NCI-H1436 treated with DMSO at 0.1 percent for 48 hours (cell line): ENCODE measurements around the gene SCARF1.

Experiments used
- DNase-seq: peaks from one replicate; lab custom pipeline; 2025; lab: John Stamatoyannopoulos, UW

SCARF1 gene

DNA sequence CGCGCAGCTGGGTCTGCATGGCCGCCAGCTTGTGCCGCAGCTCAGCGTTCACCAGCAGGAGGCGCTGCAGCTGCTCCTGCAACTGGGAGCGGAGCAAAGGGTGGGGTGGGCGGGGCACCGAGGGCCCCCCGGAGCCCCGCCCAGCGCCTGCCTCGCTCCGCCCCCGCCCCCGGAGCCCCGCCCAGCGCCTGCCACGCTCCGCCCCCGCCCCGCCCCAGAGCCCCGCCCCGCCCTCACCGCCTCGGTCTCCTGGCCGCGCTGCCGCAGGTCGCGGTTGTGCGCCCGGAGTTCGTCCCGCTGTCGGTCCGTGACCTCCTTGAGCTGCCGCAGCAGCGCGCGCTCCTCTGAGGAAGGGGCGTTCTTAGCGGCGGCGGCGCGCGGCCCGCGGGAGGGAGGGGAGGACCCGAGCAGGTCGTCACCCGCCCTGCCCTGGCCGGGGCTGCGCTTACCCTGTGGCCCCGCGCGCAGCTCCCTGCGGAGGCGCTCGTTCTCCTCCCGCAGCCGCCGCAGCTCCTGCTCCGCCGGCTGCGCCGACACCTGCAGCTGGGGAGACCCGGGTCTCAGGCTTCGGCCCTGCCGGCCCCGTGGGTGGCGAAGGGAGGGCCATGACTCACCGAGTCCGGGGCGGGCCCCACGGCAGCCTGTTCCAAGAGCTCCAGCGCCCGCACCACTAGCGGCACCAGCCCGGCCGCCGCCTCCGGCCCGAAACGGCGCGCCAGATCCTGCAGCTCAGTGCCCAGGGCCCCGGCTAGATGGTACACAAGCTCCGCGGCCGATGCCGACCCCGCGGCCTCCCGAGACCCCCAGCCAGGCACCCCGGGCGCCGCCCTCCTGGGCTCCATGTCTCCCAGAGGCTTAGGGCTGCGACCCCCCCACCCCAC is 3.7 kb upstream of the SCARF1 start:
- no peak for DNase-seq

DNA sequence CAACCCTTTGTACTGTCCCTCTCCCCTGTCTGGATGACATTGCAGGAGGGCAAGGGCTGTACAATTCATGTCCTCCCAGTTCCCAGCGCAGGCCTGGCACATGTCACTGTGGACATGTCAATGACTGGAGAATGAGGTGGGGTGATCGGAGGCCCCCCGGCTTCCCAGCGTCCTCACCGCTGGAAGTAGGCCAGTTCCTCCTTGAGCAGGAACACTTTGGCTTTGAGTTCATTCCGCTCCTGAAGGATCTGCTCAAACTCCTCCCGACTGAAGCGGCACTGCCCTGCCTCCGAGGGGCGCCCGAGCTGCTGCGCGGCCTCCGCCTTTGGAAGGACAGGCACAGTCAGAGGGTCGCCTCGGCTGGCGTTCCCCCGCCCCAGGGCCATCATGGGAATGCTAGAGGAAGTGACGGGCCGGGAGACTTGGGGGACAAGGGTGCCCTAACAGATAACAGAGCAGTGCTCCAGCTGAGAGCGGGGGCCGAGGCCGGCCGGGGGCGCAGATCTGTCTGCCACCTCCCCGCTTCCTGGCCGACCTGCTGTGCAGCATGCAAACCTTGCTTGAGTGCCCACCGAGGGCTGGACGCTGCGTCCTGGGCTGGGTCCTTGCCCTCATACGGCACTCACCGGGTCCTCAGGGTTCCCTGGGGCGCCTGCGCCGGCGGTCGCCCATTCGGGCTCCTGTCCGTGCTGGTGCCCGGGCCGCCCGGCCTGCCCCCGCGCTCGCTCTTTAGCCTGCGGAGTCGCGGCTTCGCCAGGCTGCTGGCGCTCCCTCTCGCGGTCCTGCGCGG is 2.8 kb upstream of the SCARF1 start:
- no peak for DNase-seq

DNA sequence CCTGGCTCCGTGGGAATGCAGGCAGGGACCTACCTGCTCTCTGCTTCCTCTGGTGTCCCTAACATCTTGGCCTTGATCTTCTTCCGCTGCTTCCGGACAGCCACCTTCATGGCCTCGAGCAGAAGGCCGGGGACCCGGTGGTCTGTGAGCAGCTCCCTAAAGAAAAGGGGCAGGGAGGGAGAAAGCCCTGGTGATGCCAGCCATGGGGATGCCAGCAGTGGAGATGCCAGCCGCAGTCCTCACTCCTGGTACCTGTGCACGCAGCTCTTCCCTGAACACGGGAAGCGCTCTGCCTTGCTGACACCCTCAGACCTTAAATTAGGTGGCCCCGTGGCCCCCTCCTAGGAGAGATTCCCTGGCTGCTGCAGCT is 2.3 kb upstream of the SCARF1 start:
- no peak for DNase-seq

DNA sequence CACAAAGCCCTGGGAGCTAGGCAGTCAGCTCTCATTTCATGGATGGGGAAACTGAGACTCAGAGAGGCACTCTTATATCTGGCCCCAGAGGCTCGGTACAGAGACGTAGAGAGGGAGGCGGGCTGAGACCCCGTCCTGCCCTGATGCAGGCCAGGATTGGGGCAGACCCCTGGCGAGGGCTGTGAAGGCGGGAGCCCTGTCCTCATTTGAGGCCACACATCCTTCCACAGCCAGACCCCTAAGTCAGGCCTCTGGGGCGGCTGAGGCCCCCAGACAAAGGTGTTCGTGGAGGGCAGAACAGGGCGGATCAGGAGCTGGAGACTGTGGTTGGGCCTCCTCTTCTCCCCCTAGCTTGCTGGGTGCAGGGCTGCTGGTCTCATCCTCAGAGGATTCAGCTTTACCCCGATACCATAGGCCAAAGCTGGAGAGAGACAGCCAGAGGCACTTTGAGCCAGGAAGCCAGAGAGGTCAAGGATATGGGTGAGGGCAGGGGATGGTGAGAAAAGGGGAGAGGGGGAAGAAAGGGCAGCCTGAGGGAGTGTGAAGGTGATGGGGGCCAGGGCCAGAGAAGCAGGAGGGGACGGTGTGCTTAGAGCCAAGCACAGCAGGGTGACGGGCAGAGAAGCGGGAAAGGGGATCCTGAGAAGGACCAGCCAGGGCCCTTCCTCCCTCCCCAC is 805 bp upstream of the SCARF1 start:
- no peak for DNase-seq

- no peak for DNase-seq
Measured at GRCh38 chr17:1644493-1645206, 882 bp downstream of the SCARF1 start.

- no peak for DNase-seq
Measured at GRCh38 chr17:1643999-1644492, 1.5 kb downstream of the SCARF1 start.

- DNase-seq = no peak
Measured at GRCh38 chr17:1643293-1643998, 2.1 kb downstream of the SCARF1 start.

GRCh38 chr17:1641065-1641403 is 4.5 kb downstream of the SCARF1 start:
- no peak for DNase-seq

GRCh38 chr17:1640329-1641064 is 5.0 kb downstream of the SCARF1 start:
- DNase-seq = no peak

- DNase-seq = no peak
Measured at GRCh38 chr17:1639549-1640180, 5.9 kb downstream of the SCARF1 start.

DNA sequence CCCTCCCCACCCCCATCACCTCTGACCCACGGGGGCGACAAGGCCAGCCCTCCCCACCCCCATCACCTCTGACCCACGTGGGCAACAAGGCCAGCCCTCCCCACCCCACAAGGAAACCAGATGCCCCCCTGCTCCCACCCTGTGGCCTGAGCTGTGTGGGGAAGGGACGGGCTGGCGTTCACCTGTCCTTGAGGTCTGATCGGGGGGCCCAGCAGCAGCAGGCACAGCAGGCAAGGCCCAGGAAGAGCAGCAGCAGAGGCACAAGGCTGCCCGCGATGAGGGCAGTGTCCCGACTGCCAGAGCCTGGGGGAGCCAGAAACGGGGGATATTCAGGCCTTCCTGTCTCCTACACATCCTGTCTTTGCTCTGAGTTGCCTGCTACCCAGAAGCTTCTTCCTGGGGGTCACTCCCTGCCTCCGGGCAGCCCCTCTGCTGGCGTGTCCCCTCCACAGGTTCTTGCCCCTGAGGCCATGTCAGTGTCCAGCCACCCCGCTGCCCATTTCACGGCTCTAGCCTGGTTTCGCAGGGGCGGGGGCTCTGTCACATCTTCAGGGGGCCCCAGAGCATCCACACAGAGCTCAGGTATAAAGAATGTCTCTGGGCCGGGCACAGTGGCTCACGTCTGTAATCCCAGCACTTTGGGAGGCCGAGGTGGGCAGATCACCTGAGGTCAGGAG is 6.8 kb downstream of the SCARF1 start:
- no peak for DNase-seq

GRCh38 chr17:1638171-1638590 is 7.4 kb downstream of the SCARF1 start:
- DNase-seq = no peak

- no peak for DNase-seq
Measured at GRCh38 chr17:1636732-1637285, 8.7 kb downstream of the SCARF1 start.

DNA sequence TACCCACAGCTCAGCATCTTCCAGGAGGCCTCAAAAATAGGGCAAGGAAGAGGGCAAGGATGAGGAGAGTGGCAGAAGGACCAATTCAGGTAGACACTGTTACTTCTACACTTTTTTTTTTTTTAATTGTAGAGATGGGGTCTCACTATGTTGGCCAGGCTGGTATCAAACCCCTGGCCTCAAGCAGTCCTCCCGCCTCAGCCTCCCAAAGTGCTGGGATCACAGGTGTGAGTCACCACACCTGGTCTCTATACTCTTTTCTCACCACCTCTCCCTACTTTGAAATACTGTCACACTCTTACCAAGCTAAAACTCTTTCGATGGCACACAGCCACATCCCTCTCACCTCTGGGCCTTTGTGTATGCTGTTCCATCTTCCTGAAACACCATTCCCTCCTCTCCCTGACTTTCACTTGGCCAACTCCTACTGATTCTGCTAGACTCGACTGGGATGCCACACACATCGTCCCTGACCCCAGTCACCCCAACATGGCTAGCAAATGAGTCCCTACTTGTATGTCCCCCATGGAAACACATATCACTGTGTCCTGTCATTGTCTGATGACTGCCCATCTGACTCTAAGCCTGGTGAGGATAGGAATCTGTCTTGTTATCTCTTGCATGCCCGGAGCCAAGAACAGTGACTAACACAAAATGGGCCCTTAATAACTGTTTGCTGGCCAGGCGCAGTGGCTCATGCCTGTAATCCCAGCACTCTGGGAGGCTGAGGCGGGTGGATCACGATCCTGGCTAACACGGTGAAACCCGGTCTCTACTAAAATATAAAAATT is 9.7 kb downstream of the SCARF1 start:
- DNase-seq = no peak

GRCh38 chr17:1634841-1635650 is 10.5 kb downstream of the SCARF1 start:
- DNase-seq = no peak

DNA sequence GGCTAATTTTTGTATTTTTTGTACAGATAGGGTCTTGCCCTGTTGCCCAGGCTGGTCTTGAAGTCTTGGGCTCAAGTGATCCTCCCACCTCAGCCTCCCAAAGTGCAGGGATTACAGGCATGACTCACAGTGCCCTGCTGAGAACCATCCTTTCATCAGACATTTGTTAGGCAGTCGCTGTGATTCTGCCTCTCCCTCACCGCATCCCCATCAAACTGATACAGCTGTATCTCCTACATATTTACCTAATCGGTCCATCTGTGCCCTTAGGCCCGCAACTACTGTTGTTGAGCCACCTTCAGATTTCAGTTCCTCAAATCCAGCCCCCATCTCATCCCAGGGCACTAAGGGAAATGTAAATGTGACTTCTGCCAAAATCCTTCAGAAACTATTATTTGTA is 14.9 kb downstream of the SCARF1 start:
- no peak for DNase-seq

GRCh38 chr17:1629504-1630310 is 15.8 kb downstream of the SCARF1 start:
- no peak for DNase-seq
